ENCODE measurements around the gene PADI2. TPM values are rescaled to one million over a fixed set of nuclear protein-coding genes. Genes with fewer than 3 reads are reported as not detected.

Gene PADI2
- total RNA-seq, 1 experiment from 2014 or later = not detected

GRCh38 chr1:17130138-17130635 lies 10.9 kb upstream of the PADI2 start:
- no peaks in the 10 kb centered on the region for H3K9me3 ChIP-seq (replicated peaks)
- peak overlapping the region; percentile 98 for H3K27ac ChIP-seq
- no peaks in the 10 kb centered on the region for H3K36me3 ChIP-seq
- H3K4me3 ChIP-seq = no peak overlapping the region
- peaks cover 52% of the 10 kb centered on the region for H3K4me1 ChIP-seq (replicated peaks)
- DNase-seq (ENCODE audit: low read depth in 1 of 2, low spot score in 2 of 2) = peak in 1 of 2 experiments; percentile 21
- no peaks in the 10 kb centered on the region for H3K27me3 ChIP-seq (replicated peaks)

DNA sequence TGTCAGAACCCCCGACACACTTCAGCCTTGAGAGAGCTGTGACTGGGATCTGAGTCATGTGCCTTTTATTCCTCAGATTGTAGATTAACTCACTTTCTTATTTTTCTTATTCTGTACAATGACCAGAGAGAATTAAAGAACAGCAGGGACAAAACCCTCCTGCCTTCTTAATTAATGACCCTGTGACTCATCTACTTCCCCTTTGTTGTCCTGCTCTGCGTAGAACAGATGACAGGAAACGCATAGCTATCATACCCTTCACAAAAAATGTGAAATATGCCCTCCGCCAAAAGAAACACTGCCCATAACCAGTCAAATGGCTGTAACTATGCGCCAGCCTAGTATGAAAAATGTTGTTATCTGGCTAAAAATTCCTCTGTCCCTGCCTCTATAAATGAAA lies 9.1 kb upstream of the PADI2 start:
- Histone ChIP-seq H3K4me1 (replicated peaks) (peaks cover 52% of the 10 kb centered on the region), H3K36me3 (no peaks in the 10 kb centered on the region), H3K27ac (peak overlapping the region; percentile 98), H3K9me3 (replicated peaks) (no peaks in the 10 kb centered on the region), H3K27me3 (replicated peaks) (no peaks in the 10 kb centered on the region), H3K4me3 (no peak overlapping the region)
- peak; percentile 88 to 98 for DNase-seq (ENCODE audit: low read depth in 1 of 2, low spot score in 2 of 2)

DNA sequence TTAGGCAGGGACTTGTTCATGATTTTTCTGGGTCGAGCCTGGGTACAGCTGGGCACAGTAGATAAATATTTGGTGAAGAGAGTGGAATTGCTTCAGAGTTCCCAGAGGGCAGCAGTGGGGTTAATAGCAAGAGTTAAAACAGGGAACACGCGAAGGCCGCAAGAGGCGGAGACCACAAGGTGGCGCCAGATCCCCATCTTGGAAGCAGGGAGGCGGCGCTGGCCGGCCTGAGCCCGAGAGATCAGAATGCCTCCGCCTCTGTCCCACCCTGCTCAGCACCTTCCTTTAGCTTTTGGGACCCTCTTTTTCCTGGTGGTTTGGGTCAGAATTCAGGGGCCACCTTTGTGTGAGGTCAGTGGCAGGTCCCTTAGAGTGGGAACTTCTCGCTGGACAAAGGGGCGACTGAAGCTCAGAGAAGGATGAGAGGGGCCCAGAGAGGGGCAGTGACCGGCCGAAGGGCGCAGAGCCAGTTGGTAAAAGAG lies 6.5 kb upstream of the PADI2 start:
- Histone ChIP-seq H3K36me3 (no peaks in the 10 kb centered on the region), H3K27me3 (replicated peaks) (no peaks in the 10 kb centered on the region), H3K4me3 (no peak overlapping the region), H3K4me1 (replicated peaks) (peaks cover 73% of the 10 kb centered on the region), H3K27ac (0 out of 2 replicates have a peak overlapping the region, but pooled peaks have one; percentile 11), H3K9me3 (replicated peaks) (no peaks in the 10 kb centered on the region)
- DNase-seq (ENCODE audit: low read depth in 1 of 2, low spot score in 2 of 2) = peak; percentile 84 to 90

- no peak overlapping the region for H3K4me3 ChIP-seq
- no peak overlapping the region for H3K27ac ChIP-seq
- peaks cover 52% of the 10 kb centered on the region for H3K4me1 ChIP-seq (replicated peaks)
- no peaks in the 10 kb centered on the region for H3K9me3 ChIP-seq (replicated peaks)
- H3K27me3 ChIP-seq (replicated peaks) = no peaks in the 10 kb centered on the region
- no peaks in the 10 kb centered on the region for H3K36me3 ChIP-seq
- no peak for DNase-seq (ENCODE audit: low read depth in 1 of 2, low spot score in 2 of 2)
Observed at GRCh38 chr1:17123196-17124045, 4.2 kb upstream of the PADI2 start.

DNA sequence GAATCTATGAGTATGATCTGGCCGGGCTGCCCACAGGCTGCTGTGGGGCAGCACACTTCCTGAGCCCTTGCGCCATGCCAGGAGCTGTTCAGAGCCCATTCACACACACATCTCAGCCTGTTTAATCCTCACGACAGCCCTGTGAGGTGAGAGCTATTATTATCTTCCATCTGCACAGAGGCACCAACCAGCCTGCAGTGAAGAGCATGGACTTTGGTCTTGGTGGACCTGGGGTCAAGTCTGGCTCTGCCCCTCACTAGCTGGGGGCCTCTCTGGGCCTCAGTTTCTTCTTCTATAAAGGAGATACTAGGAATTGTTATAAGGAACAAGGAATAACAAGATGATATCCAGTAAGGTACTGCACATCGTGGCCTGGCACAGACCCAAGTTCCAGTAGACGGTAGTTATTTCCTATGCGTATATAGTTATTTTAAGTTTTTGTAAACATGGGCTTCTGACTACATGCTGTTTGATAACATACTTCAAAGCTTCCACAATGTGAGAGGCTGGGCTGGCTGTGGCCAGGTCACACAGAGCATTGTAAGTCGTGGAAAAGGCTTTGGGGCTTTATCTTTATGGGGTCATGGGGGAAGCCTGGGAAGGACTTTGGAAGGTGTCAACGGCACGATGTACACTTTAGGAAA lies 3.4 kb upstream of the PADI2 start:
- H3K4me3 ChIP-seq = no peak overlapping the region
- H3K36me3 ChIP-seq = no peaks in the 10 kb centered on the region
- peak in 1 of 2 experiments; percentile 22 for DNase-seq (ENCODE audit: low read depth in 1 of 2, low spot score in 2 of 2)
- no peak overlapping the region for H3K27ac ChIP-seq
- no peaks in the 10 kb centered on the region for H3K9me3 ChIP-seq (replicated peaks)
- H3K4me1 ChIP-seq (replicated peaks) = peaks cover 48% of the 10 kb centered on the region
- no peaks in the 10 kb centered on the region for H3K27me3 ChIP-seq (replicated peaks)

DNA sequence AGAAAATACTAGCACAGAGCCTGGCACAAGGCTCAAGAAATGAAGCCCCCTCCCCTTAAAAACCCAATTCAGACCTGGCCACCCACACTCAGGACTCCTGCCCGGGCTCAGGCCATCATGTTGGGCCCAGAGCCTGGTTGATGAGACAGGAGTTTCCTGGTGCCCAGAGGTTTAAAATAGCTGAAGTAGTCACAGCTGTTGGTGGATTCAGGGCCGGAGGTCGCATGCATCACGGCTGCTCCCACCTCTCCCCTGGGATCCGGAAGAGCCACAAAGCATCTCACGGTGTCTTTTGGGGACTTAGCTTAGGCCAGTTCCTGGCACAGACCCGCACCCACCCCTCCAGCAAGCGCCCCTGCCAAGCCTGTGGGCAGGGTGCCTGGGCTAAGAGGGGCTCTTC lies 2.6 kb upstream of the PADI2 start:
- Histone ChIP-seq H3K27me3 (replicated peaks) (no peaks in the 10 kb centered on the region), H3K4me3 (no peak overlapping the region), H3K4me1 (replicated peaks) (peaks cover 40% of the 10 kb centered on the region), H3K36me3 (no peaks in the 10 kb centered on the region), H3K27ac (no peak overlapping the region), H3K9me3 (replicated peaks) (no peaks in the 10 kb centered on the region)
- DNase-seq (ENCODE audit: low read depth in 1 of 2, low spot score in 2 of 2) = no peak

DNA sequence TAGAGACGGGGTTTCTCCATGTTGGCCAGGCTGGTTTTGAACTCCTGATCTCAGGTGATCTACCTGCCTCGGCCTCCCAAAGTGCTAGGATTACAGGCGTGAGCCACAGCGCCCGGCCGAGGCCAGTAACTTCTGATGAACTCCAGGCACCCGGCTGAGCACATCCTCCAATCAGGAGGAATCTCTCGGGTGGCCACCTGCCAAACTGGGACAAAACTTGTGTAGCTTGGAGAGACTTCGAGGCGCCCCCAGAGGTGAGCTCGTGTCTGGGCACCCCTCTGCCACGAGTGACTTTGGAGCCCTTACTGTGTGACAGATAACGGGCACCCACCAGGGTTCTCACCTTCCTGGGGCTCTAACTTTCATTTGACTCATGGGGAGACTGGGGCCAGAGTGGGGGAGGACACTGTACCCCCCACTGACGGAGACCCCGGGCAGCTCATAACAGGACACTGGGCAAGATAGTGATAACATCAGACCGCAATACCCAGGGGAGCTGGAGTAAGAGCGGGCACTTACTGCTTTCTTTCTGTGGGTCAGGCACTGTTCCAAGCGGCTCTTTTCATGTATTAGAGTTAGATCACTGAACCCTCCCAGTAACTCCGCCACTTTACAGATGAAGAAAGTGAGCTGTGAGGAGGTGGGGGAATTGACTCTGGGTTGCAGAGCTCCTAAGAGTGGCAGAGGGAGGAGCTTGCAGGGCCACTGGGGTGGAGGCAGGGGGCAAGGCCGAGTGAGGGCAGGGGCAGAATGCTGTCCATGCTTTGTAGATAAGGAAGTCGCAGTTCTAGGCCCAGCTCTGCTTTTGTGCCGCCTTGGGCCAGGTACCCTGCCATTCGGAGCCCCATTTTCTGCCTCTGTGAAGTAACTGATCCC lies 1.9 kb upstream of the PADI2 start:
- Histone ChIP-seq H3K36me3 (no peaks in the 10 kb centered on the region), H3K4me3 (no peak overlapping the region), H3K27me3 (replicated peaks) (no peaks in the 10 kb centered on the region), H3K9me3 (replicated peaks) (no peaks in the 10 kb centered on the region), H3K4me1 (replicated peaks) (peaks cover 33% of the 10 kb centered on the region), H3K27ac (no peak overlapping the region)
- DNase-seq (ENCODE audit: low read depth in 1 of 2, low spot score in 2 of 2) = no peak

DNA sequence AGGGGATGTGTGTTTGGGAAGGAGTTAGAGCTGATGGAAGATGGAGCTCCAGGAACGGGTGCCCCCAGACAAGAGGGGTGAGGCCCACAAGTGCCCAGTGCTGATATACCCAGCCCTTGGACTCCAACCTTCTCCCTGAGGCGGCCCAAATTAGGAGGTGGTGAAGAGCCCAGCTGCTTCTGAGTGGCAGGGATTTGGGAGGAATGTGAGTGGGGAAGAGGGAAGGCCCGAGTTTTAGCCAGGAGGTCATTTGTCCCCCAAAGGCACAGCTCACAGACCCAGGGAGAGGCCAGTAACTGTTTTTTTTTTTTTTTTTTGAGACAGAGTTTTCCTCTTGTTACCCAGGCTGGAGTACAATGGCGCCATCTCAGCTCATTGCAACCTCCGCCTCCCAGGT lies 1.2 kb upstream of the PADI2 start:
- H3K4me3 ChIP-seq = no peak overlapping the region
- H3K27me3 ChIP-seq (replicated peaks) = no peaks in the 10 kb centered on the region
- H3K27ac ChIP-seq = no peak overlapping the region
- H3K4me1 ChIP-seq (replicated peaks) = peaks cover 26% of the 10 kb centered on the region
- no peaks in the 10 kb centered on the region for H3K36me3 ChIP-seq
- no peaks in the 10 kb centered on the region for H3K9me3 ChIP-seq (replicated peaks)
- no peak for DNase-seq (ENCODE audit: low read depth in 1 of 2, low spot score in 2 of 2)

GRCh38 chr1:17119773-17120480 lies 676 bp upstream of the PADI2 start:
- DNase-seq (ENCODE audit: low read depth in 1 of 2, low spot score in 2 of 2) = no peak
- Histone ChIP-seq H3K4me3 (no peak overlapping the region), H3K27ac (no peak overlapping the region), H3K4me1 (replicated peaks) (peaks cover 25% of the 10 kb centered on the region), H3K36me3 (no peaks in the 10 kb centered on the region), H3K27me3 (replicated peaks) (no peaks in the 10 kb centered on the region), H3K9me3 (replicated peaks) (no peaks in the 10 kb centered on the region)

- H3K27me3 ChIP-seq (replicated peaks) = no peaks in the 10 kb centered on the region
- H3K4me3 ChIP-seq = no peak overlapping the region
- DNase-seq (ENCODE audit: low read depth in 1 of 2, low spot score in 2 of 2) = no peak
- H3K36me3 ChIP-seq = no peaks in the 10 kb centered on the region
- peaks cover 25% of the 10 kb centered on the region for H3K4me1 ChIP-seq (replicated peaks)
- H3K27ac ChIP-seq = no peak overlapping the region
- H3K9me3 ChIP-seq (replicated peaks) = no peaks in the 10 kb centered on the region
Observed at GRCh38 chr1:17118706-17119075, 560 bp downstream of the PADI2 start.

DNA sequence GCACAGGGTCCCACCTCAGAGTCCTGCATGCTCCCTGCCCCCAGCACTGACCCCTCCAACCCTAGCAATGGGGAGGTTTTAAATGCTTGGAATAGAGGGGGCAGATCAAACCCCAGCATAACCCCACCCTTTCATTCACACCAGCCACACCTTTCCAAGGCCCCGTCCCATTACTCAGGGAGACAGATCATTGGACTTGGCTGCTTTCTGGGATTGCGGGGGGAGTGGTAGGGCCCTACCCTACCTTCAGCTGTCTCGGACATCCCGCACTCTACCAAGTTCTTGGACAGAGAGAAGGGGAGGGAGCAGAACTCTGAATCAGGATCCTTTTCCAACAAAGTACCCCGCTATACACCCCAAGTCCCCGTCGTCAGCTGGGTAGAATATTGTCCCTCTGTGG lies 983 bp downstream of the PADI2 start:
- H3K36me3 ChIP-seq = no peaks in the 10 kb centered on the region
- no peak for DNase-seq (ENCODE audit: low read depth in 1 of 2, low spot score in 2 of 2)
- no peak overlapping the region for H3K4me3 ChIP-seq
- no peaks in the 10 kb centered on the region for H3K9me3 ChIP-seq (replicated peaks)
- no peaks in the 10 kb centered on the region for H3K27me3 ChIP-seq (replicated peaks)
- H3K4me1 ChIP-seq (replicated peaks) = peaks cover 24% of the 10 kb centered on the region
- no peak overlapping the region for H3K27ac ChIP-seq

DNA sequence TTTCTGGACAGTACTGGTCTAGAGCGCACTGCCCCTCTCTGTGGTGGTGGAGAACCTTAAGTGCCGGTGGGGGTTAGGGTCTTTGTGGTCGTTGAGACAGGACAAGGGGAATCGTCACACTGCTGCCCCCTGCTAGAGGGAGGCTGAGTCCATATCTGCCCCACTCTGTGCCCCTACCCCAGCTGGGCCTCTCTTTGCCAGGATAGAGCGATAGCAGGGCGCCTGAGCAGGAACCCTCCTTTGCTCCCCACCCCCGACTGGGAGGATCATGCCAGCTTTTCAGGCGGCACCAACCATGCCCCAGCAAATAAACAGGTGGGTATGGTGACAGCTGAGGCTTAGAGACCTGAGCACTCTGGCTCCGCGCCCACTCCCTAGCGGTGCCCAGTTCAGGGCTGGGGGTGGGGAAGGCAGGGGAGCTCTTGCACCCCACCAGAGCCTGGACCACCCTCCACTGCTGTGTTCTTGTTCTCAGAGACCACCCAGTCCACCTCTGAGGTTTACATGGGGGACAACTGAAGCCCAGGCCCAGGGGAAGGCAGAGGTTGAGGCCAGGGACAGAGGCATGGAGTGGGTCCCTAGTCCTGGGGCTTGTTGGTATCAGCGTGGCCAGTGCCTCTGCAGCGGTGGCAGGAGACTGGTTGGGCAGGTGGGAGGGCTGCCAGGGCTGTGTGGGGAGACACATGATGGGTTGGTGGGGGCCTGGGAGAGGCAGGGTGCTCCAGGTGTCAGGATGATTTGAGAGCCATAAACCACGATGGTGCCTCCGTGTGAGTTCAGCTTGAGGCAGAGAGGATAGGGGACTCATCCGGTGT lies 1.6 kb downstream of the PADI2 start:
- Histone ChIP-seq H3K9me3 (replicated peaks) (no peaks in the 10 kb centered on the region), H3K27me3 (replicated peaks) (no peaks in the 10 kb centered on the region), H3K36me3 (no peaks in the 10 kb centered on the region), H3K4me3 (no peak overlapping the region), H3K4me1 (replicated peaks) (peaks cover 20% of the 10 kb centered on the region), H3K27ac (no peak overlapping the region)
- DNase-seq (ENCODE audit: low read depth in 1 of 2, low spot score in 2 of 2) = no peak
